ENCODE results near the gene CMA1.
"Not testable (repeated sequence)": the region's sequence is repeated elsewhere in the genome, so short reads cannot be mapped to it uniquely, and the experiment has no call there.

- TF ChIP-seq ELF4 (IDR thresholded peaks at IDR 0.05); SP1 (IDR thresholded peaks at IDR 0.05); SUZ12 (IDR thresholded peaks at IDR 0.05); HDGF (IDR thresholded peaks at IDR 0.05; ENCODE audit: borderline replicate concordance); FOXA1 (IDR thresholded peaks at IDR 0.05); ARNT (IDR thresholded peaks at IDR 0.05): not testable (repeated sequence)
Measured at GRCh38 chr14:24491586-24492408, 16.3 kb downstream of the CMA1 start.

All from HEK293T (cell line).